Thoracic aorta (tissue), 2 donors: ENCODE measurements around the gene KCNT2. TPM values are rescaled to one million over a fixed set of nuclear protein-coding genes. Genes with fewer than 3 reads are reported as not detected.
A peak's percentile ranks its signal among the peaks of the same experiment; 100 is the strongest.

Experiments
- ATAC-seq: fragments of 150-250 bp; one replicate; pipeline ENCODE4 v1.8.0; 2017; ENCODE audit warnings: low read depth; ENCODE audit not compliant: insufficient number of reproducible peaks, low FRiP score
- DNase-seq: peaks from one replicate; pipeline ENCODE4 v3.0.0-alpha.2; 2020; ENCODE audit warnings: low spot score
- H3K27ac ChIP-seq, 2 donors: fragments of 200-600 bp; sonication (generic); 1 replicate in 1 of 2; 2 replicates in 1 of 2; pipeline ENCODE4 v1.5.1; 2016; ENCODE audit warnings: mild to moderate bottlenecking in 2 of 2, moderate library complexity in 2 of 2
- H3K27me3 ChIP-seq: fragments of 200-600 bp; sonication (generic); replicated peaks from 2 replicates; pipeline ENCODE4 v1.6.0; 2016; ENCODE audit warnings: mild to moderate bottlenecking; ENCODE audit not compliant: insufficient read depth
- H3K36me3 ChIP-seq: fragments of 200-600 bp; sonication (generic); one replicate; pipeline ENCODE4 v1.5.1; 2016
- H3K4me1 ChIP-seq, 2 donors: fragments of 200-600 bp; sonication (generic); 1 replicate in 1 of 2; 2 replicates in 1 of 2; pipeline versions ENCODE4 v1.5.1 to v1.6.0; 2016; ENCODE audit warnings: low read depth in 2 of 2, mild to moderate bottlenecking in 1 of 2; ENCODE audit not compliant: control insufficient read depth in 1 of 2
- H3K4me3 ChIP-seq: fragments of 200-600 bp; sonication (generic); 2 replicates; pipeline ENCODE4 v1.5.1; 2016; ENCODE audit warnings: mild to moderate bottlenecking
- H3K9me3 ChIP-seq: fragments of 200-600 bp; sonication (generic); 2 replicates; pipeline ENCODE4 v1.5.1; 2016
- CTCF ChIP-seq: fragments of 200-600 bp; sonication (generic); IDR thresholded peaks from one replicate; pipeline ENCODE4 v1.5.1; 2019; ENCODE audit warnings: antibody characterized with exemption
- total RNA-seq, 2 donors: library from RNA; depleted of rRNA; stranded (reverse); fragments of >200 nt; gene quantifications; one replicate each; pipeline versions ENCODE4 v1.1.0 to v1.2.3, GENCODE V29; 2016

Gene KCNT2
- total RNA-seq, 2 donors from 2014 or later, result 15.6 to 23.6 TPM

- TF ChIP-seq CTCF, result no peak
- no peak for ATAC-seq
- no peaks in the 10 kb centered on the region for H3K4me1 ChIP-seq
- no peak for DNase-seq
- no peaks in the 10 kb centered on the region for H3K27me3 ChIP-seq
- no peak overlapping the region for H3K27ac ChIP-seq
- H3K9me3 ChIP-seq, result no peaks in the 10 kb centered on the region
- no peaks in the 10 kb centered on the region for H3K36me3 ChIP-seq
- no peak overlapping the region for H3K4me3 ChIP-seq
These were observed 35.0 kb downstream of the KCNT2 start for GRCh38 chr1:196573226-196573625.

GRCh38 chr1:196567238-196567637, 41.0 kb downstream of the KCNT2 start:
- Histone ChIP-seq H3K27me3 (no peaks in the 10 kb centered on the region), H3K36me3 (no peaks in the 10 kb centered on the region), H3K27ac (no peak overlapping the region), H3K4me3 (no peak overlapping the region), H3K4me1 (no peaks in the 10 kb centered on the region), H3K9me3 (peaks cover 4% of the 10 kb centered on the region)
- ATAC-seq, result no peak
- DNase-seq, result no peak
- no peak for TF ChIP-seq CTCF

- no peak for ATAC-seq
- peaks cover 4% of the 10 kb centered on the region for H3K9me3 ChIP-seq
- TF ChIP-seq CTCF, result no peak
- no peaks in the 10 kb centered on the region for H3K27me3 ChIP-seq
- no peaks in the 10 kb centered on the region for H3K36me3 ChIP-seq
- H3K4me1 ChIP-seq, result no peaks in the 10 kb centered on the region
- no peak overlapping the region for H3K4me3 ChIP-seq
- no peak overlapping the region for H3K27ac ChIP-seq
- DNase-seq, result no peak
These were observed 44.5 kb downstream of the KCNT2 start for GRCh38 chr1:196563768-196564167.

- TF ChIP-seq CTCF, result no peak
- Histone ChIP-seq H3K4me3 (no peak overlapping the region), H3K36me3 (no peaks in the 10 kb centered on the region), H3K27me3 (no peaks in the 10 kb centered on the region), H3K9me3 (peaks cover 4% of the 10 kb centered on the region), H3K27ac (no peak overlapping the region), H3K4me1 (no peaks in the 10 kb centered on the region)
- no peak for ATAC-seq
- DNase-seq, result no peak
These were observed 48.9 kb downstream of the KCNT2 start for GRCh38 chr1:196559314-196559713.

- Histone ChIP-seq H3K4me3 (peak overlapping the region; percentile 49), H3K4me1 (no peaks in the 10 kb centered on the region), H3K27ac (no peak overlapping the region), H3K9me3 (no peaks in the 10 kb centered on the region), H3K36me3 (no peaks in the 10 kb centered on the region), H3K27me3 (no peaks in the 10 kb centered on the region)
- TF ChIP-seq CTCF, result no peak
- ATAC-seq (peak; percentile 69), DNase-seq (no peak)
These were observed 49.8 kb downstream of the KCNT2 start for GRCh38 chr1:196558411-196558810.
